ENCODE results near the gene ZC3H8.

ZC3H8 gene

GRCh38 chr2:112195950-112196349 is 58.9 kb downstream of the ZC3H8 start:
- Histone ChIP-seq H3K36me3 (ENCODE audit: insufficient read depth, low read length) (no peaks in the 10 kb centered on the region), H3K9me3 (ENCODE audit: low read depth, low read length) (no peaks in the 10 kb centered on the region), H3K9ac (ENCODE audit: insufficient read length) (no peak overlapping the region), H3K27ac (no peak overlapping the region), H3K4me3 (no peak overlapping the region)
- TF ChIP-seq EZH2 (IDR thresholded peaks at IDR 0.05) (no peak), POLR2AphosphoS5 (IDR thresholded peaks at IDR 0.05; ENCODE audit: borderline replicate concordance, low read depth, low read length) (no peak), FOXP2 (optimal IDR thresholded peaks at IDR 0.05; ENCODE audit: control extremely low read depth, extremely low read length, insufficient read depth) (no peak)
- no peak for DNase-seq (ENCODE audit: low read depth, low spot score)

DNA sequence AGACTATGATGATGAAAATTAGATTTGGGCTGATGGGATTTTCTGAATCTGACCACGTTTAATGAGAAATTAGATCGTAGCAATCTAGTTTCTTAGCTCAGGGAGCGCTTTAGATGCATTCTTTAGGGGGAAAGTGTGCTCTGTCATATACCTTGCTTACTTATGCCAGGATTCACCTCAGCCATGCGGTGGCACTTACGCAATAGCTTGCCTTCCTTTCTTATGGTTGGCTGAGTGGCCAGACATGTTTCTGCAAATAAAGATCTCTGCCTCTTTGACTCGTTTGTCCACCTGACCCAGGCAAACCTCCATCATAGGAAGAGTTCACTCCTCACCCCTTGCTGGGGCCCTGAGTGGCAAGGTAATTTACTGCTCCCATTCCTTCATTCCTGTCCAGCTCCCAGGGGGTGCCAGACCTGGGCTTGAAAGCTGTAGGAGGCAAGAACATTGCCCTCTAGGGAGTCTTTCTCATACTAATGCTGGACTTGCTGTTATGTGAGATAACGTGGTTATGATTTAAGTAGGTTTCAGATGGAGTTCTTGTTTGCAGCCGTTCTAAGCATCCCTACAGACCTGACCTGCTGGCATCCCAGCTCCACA is 59.6 kb downstream of the ZC3H8 start:
- Histone ChIP-seq H3K36me3 (ENCODE audit: insufficient read depth, low read length) (no peaks in the 10 kb centered on the region), H3K9ac (ENCODE audit: insufficient read length) (no peak overlapping the region), H3K27ac (no peak overlapping the region), H3K4me3 (no peak overlapping the region), H3K9me3 (ENCODE audit: low read depth, low read length) (no peaks in the 10 kb centered on the region)
- no peak for DNase-seq (ENCODE audit: low read depth, low spot score)
- no peak for TF ChIP-seq EZH2 (IDR thresholded peaks at IDR 0.05)
- no peak for TF ChIP-seq FOXP2 (optimal IDR thresholded peaks at IDR 0.05; ENCODE audit: control extremely low read depth, extremely low read length, insufficient read depth)
- TF ChIP-seq POLR2AphosphoS5 (IDR thresholded peaks at IDR 0.05; ENCODE audit: borderline replicate concordance, low read depth, low read length): no peak

DNA sequence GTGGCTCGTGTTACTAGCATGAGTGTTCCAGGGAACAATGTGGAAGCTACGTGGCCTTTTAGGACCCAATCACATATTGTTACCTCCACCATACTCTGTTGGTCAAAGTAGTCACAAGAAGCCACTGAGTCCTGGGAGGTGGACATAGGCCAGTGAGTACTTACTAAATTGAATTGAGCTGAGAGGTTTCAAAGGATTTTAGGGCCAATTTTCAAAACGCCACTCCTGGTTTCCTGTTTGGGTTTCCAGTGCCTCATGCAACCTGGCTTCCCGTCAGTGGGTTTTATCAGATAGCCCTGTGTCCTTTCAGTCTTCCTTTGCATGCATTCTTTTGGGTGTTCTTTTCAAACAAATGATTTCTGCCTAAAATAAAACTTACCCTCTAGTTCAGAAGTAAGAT is 60.4 kb downstream of the ZC3H8 start:
- Histone ChIP-seq H3K9me3 (ENCODE audit: low read depth, low read length) (no peaks in the 10 kb centered on the region), H3K27ac (no peak overlapping the region), H3K9ac (ENCODE audit: insufficient read length) (no peak overlapping the region), H3K4me3 (no peak overlapping the region), H3K36me3 (ENCODE audit: insufficient read depth, low read length) (no peaks in the 10 kb centered on the region)
- no peak for DNase-seq (ENCODE audit: low read depth, low spot score)
- TF ChIP-seq POLR2AphosphoS5 (IDR thresholded peaks at IDR 0.05; ENCODE audit: borderline replicate concordance, low read depth, low read length) (no peak), FOXP2 (optimal IDR thresholded peaks at IDR 0.05; ENCODE audit: control extremely low read depth, extremely low read length, insufficient read depth) (no peak), EZH2 (IDR thresholded peaks at IDR 0.05) (no peak)

DNA sequence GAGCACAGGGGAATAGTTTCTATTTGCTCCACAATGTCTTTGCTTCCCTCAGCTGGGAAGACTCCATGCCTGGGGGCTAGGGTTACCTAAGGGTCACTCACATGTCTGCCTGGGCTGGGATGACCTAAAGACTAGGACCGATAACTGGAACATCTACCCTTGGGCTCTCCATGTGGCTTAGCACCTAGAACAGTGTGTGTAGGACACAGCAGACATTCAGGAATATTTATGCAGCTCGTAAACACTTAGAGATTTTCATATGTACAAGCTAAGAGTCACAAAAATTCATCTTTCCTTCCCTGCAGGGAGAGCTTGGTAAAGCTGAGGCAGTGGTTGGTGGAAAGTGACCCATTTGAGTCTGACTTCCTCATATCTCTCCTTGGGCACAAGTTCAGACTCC is 60.8 kb downstream of the ZC3H8 start:
- Histone ChIP-seq H3K9ac (ENCODE audit: insufficient read length) (no peak overlapping the region), H3K36me3 (ENCODE audit: insufficient read depth, low read length) (no peaks in the 10 kb centered on the region), H3K27ac (no peak overlapping the region), H3K9me3 (ENCODE audit: low read depth, low read length) (no peaks in the 10 kb centered on the region), H3K4me3 (no peak overlapping the region)
- no peak for DNase-seq (ENCODE audit: low read depth, low spot score)
- TF ChIP-seq FOXP2 (optimal IDR thresholded peaks at IDR 0.05; ENCODE audit: control extremely low read depth, extremely low read length, insufficient read depth) (no peak), POLR2AphosphoS5 (IDR thresholded peaks at IDR 0.05; ENCODE audit: borderline replicate concordance, low read depth, low read length) (no peak), EZH2 (IDR thresholded peaks at IDR 0.05) (no peak)

- Histone ChIP-seq H3K36me3 (ENCODE audit: insufficient read depth, low read length) (no peaks in the 10 kb centered on the region), H3K4me3 (no peak overlapping the region), H3K27ac (no peak overlapping the region), H3K9ac (ENCODE audit: insufficient read length) (no peak overlapping the region), H3K9me3 (ENCODE audit: low read depth, low read length) (no peaks in the 10 kb centered on the region)
- TF ChIP-seq FOXP2 (optimal IDR thresholded peaks at IDR 0.05; ENCODE audit: control extremely low read depth, extremely low read length, insufficient read depth) (no peak), EZH2 (IDR thresholded peaks at IDR 0.05) (no peak), POLR2AphosphoS5 (IDR thresholded peaks at IDR 0.05; ENCODE audit: borderline replicate concordance, low read depth, low read length) (no peak)
- DNase-seq (ENCODE audit: low read depth, low spot score): no peak
Observed at GRCh38 chr2:112189001-112189556, 65.8 kb downstream of the ZC3H8 start.

GRCh38 chr2:112187805-112188596 is 66.8 kb downstream of the ZC3H8 start:
- Histone ChIP-seq H3K36me3 (ENCODE audit: insufficient read depth, low read length) (no peaks in the 10 kb centered on the region), H3K4me3 (no peak overlapping the region), H3K27ac (no peak overlapping the region), H3K9ac (ENCODE audit: insufficient read length) (no peak overlapping the region), H3K9me3 (ENCODE audit: low read depth, low read length) (no peaks in the 10 kb centered on the region)
- TF ChIP-seq POLR2AphosphoS5 (IDR thresholded peaks at IDR 0.05; ENCODE audit: borderline replicate concordance, low read depth, low read length): no peak
- TF ChIP-seq EZH2 (IDR thresholded peaks at IDR 0.05): no peak
- no peak for TF ChIP-seq FOXP2 (optimal IDR thresholded peaks at IDR 0.05; ENCODE audit: control extremely low read depth, extremely low read length, insufficient read depth)
- DNase-seq (ENCODE audit: low read depth, low spot score): no peak

DNA sequence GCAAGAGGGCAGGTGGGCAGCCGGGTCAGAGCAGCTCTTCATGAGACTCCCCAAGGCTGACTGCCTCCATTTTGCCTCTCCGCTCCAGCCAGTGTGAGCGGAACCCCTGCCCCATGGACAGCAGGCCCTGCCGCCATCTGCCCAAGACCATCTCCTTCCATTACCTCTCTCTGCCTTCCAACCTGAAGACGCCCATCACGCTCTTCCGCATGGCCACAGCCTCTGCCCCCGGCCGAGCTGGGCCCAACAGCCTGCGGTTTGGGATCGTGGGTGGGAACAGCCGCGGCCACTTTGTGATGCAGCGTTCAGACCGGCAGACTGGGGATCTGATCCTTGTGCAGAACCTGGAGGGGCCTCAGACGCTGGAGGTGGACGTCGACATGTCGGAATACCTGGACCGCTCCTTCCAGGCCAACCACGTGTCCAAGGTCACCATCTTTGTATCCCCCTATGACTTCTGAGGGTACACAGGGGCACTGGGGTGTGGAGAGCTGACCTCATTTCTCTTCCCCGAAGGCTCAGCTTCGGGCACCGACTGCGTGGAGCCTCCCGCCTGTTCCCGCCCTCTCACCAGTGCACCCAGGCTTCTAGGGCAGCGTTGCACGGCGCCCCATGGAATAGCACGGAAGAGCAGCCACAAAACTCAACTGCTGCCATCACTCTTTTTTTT is 67.7 kb downstream of the ZC3H8 start:
- DNase-seq (ENCODE audit: low read depth, low spot score): no peak
- no peak overlapping the region for H3K9ac ChIP-seq (ENCODE audit: insufficient read length)
- H3K36me3 ChIP-seq (ENCODE audit: insufficient read depth, low read length): no peaks in the 10 kb centered on the region
- no peak overlapping the region for H3K27ac ChIP-seq
- H3K9me3 ChIP-seq (ENCODE audit: low read depth, low read length): no peaks in the 10 kb centered on the region
- no peak overlapping the region for H3K4me3 ChIP-seq
- TF ChIP-seq FOXP2 (optimal IDR thresholded peaks at IDR 0.05; ENCODE audit: control extremely low read depth, extremely low read length, insufficient read depth): no peak
- no peak for TF ChIP-seq EZH2 (IDR thresholded peaks at IDR 0.05)
- TF ChIP-seq POLR2AphosphoS5 (IDR thresholded peaks at IDR 0.05; ENCODE audit: borderline replicate concordance, low read depth, low read length): no peak

DNA sequence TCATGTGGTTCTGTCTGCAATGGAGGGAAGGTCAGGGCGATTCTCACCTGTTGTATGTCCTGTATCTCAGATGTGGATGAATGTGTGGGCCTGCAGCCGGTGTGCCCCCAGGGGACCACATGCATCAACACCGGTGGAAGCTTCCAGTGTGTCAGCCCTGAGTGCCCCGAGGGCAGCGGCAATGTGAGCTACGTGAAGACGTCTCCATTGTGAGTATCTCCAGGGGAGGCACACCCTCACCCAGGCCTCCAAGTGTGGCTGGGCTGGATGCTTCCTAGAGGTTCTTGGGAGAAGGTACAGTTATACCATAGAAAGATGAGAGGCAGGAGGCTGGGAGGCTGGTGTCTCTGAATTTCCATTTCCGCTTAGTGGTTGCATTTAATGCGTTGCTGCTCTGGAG is 69.7 kb downstream of the ZC3H8 start:
- TF ChIP-seq EZH2 (IDR thresholded peaks at IDR 0.05) (no peak), POLR2AphosphoS5 (IDR thresholded peaks at IDR 0.05; ENCODE audit: borderline replicate concordance, low read depth, low read length) (no peak)
- Histone ChIP-seq H3K4me3 (no peak overlapping the region), H3K9ac (ENCODE audit: insufficient read length) (no peak overlapping the region), H3K9me3 (ENCODE audit: low read depth, low read length) (no peaks in the 10 kb centered on the region), H3K27ac (no peak overlapping the region), H3K36me3 (ENCODE audit: insufficient read depth, low read length) (no peaks in the 10 kb centered on the region)
- DNase-seq (ENCODE audit: low read depth, low spot score): no peak
